Measurements from ENCODE around the gene PCED1A.

PCED1A gene

DNA sequence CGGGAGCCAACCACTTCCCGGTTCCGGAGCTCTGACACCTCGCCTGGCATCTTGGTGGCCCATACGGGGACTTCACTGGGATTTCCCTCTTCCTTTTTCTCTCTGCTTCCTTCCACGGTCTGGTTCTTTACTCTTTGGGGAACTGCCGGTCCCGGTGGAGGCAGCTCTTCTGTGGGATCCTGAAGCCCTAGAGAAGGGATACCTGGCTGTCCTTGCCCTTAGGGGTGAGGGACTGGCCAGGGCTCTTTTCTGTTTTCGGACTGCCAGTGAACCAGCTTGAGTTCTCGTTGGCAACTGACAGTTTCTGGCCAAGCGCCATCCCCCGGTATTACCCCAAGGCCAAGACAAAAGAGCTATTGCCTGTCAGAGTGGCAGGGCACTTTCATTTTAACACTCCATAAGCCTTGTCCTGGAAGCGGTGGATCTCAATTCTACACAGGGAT is 39.1 kb downstream of the PCED1A start:
- no peak for DNase-seq

DNA sequence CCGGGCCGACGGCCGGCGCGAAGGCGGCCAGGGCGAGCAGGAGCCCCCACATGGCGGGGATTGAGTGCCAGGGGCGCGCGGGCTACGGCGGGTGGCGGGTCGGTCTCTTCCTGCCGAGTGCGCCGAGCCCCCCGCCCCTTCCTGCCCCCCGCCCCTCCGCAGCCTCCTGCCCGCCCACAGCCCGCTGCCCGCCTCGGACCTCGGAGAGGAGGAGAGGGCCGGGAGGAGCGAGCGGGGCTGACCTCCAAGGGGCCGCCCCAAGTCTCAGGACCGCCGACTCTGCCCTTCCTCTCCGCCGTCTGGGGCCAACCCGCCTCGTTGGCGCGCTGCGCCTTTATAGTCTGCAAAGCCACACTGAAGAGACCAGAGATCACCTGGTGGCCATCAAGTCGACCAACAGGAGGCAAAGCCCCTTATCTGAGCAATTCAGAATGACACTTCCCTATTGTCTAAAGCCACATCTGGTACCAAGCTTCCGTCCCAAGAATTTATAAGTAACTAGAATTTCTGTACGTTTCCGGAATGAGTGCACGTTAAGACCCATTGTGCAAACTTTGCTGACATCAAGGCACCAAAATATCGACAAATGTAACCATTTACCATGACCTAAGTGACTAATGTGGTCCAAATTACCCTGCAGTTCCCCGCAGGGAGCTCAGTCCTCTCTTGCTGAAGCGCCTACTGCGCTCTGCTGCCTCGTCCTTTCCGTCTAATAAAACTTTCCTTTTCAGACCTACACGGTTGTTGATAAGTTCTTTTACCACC is 39.8 kb downstream of the PCED1A start, which contains the start of gene CPXM1:
CPXM1 (minus strand) TSS at position 107 of the 765 bp plus-strand sequence; CDS start at position 52, 55 bp downstream.
- no peak for DNase-seq

DNA sequence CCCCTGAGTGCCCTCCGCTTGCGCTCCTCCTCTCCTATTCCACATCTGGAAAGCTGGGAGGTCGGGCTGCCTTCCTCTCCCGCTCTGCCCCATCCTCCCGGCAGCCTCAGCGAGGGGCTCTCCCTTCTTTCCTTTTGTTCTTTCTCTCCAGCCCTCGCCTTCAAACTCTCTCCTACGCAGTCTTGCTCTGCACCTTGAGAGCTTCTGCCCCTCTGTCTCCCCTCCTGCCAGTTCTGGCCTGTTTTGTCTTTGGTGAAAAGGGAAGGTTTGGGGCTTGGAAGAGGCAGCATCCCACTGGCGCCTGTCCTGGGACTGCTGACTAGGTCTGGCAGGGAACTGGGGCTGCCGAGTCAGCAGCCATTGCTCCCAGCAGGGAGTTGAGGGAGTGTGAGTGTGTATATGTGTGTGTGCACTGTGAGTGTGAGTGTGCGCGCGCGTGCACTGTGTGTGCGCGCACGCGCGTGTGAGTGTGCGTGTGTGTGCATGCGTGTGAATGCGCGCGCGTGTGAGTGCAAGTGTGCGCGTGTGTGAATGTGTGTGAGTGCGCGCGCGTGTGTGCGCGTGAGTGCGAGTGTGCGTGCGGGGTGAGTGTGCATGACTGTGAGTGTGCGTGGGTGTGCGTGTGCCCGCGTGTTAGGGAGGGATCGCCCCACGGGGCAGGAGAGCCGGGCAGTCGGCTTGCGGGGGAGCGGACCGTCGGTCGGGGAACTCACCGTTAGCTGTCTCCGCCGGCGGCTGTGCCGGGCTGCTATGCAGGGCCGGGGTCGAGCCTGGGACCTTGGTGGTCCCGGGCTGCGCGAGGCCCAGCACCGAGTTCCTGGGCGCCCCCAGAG is 40.6 kb downstream of the PCED1A start:
- no peak for DNase-seq

DNA sequence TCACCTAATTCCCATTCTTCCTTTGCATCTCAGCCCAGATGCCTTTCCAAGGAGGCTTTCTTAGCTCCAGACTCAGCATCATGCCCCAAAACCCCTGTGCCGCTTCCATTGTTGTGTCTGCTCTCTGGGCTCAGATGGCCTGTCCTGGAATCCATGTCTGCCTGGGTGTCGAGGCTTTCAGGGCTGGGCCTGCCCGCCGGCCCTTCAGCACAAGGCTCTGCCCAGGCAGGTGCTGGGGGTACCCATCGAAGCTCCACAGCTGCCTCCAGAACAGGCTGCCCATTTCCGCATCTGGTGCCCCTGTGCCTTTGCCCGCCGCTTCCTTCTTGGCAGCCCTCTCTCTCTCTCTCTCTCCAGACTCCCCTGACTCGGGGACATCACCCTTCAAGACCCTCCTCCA is 41.2 kb downstream of the PCED1A start:
- DNase-seq, result no peak

DNA sequence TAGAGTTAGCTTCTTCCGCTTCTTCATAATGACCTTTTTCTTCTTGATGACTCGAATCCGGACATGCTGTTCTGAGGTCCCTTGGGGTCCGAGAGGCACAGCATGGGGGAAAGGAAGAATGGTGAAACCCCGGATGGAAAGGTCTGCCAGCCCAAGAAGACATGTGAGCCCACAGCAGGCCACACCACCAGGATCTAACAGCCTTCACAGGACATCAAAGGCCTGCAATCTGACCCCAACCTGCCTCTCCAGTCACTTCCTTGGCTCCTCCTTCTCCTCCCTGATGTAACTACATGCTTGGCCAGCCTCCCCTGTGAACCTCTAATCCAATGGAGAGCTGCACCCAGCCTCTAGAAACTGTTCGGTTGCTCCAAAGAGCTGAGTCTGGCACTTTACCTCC is 41.6 kb downstream of the PCED1A start:
- DNase-seq, result no peak

DNA sequence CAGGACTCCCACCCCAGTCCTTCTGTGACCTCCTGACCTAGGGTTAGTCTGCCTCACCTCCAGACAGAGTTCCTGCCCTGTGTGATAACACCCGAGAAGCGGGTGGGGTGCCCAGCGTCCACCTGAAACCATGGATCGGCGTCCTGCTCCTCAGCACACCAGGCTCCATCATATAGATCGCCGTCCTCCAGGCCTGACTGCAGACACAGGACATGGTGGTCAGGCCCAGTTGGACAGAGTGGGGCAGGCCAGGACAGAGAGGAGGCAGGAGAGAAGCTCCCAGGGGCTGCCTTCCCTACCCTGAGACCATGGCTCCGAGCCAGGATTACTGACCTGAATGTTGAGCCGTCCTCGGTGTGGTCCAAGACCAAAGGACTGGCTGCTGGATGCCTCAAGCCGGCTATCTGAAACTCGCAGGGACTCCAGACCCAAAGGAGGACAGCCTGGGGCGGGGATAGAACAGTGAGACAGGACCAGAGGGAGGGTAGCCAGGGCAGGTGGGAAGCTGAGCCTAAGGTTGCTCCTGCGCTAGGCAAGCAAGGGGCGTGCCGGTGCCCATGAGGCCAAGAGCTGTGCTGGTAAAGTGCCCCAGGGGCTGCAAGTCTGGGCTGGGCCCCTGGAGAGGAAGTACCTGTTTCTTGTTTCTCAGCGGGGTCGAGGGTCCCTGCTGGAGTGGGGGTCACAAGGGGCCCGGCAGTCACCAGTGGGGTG is 42.2 kb downstream of the PCED1A start:
- DNase-seq, result no peak

DNA sequence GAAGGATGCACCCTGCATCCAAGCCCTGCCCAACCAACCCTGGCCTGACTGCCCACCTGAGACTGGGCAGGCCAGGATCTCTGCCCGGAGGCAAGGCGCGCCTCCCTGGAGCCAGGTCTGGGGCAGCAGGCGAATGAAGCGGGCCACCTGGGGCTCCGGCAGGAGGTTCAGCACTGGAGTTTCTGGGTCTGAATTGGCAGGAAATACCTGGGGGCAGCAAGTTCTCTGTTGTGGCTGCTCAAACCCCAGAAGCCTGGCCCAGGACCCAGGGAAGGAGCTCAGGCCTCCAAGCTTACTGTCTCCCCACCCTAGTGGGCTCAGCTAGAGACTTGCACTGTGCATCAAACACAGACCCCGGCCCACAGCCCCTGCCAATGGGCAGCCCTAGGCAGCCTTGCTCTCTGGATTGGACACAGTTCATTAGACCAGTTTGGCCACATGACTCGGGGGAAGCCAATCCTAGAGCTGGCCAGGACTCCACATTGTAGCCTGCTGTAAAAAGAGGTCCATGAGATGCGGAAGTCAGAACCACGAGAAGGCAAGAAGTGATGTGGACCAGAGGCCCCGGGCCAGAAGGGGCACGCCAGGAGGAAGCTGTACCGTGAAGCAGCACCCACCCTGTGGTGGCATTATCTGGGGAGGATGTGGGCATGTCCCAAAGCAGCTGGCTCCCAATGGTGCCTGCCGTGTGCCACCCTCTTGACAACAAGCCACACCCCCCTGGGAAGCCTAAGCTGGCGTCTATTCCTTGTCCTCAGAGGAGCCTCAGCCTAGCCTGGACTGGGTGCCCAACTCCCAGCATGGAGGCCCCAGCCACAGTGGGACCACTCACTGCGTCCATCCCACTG is 43.1 kb downstream of the PCED1A start:
- DNase-seq, result no peak

DNA sequence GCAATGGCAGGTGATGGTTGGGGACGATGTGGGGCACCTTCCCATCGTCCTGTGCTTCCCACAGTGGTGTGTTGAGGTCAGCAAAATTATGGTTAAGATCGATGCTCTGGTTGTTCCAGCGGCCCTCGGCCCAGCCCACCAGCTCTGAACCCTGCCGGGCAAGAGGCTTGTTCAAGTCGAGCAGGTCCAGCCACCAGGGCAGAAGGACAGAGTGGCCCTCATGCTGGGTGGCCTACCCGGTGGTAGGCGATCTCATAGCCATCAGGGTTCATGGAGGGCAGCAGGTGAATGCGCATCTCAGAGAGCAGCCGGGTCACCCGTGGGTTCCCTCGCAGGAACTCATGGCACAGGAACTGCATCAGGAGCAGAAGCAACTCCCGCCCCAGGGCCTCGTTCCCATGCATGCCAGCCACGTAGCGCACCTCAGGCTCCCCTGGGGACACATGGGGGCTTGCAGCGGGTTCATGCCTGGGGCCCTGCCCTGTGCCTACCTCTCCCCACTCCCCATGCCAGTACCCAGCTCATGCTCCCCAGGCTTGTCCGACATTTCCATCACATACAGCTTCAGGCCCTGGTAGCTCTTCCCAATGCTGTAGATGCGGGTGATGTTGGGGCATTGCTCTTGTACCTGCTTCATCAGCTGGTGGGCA is 44.3 kb downstream of the PCED1A start:
- no peak for DNase-seq

DNA sequence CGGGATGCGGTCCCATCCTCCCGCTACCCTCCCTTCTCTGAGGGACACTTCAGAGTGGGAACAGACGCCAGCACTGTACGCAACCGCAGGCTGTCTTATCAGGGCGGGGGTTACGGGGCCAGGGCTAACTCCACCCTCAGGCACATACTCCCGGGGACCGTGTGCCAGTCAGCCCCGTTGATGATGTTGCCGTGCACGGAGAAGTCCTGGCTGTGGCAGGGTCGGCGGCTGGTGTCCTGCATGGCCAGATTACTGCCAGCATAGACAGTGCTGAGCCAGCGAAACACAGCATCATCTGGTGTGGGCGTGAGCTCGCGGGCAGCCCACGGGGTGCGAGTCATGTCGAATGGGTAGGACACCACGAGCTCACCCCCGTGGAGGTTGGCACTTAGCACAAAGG is 45.0 kb downstream of the PCED1A start:
- no peak for DNase-seq

DNA sequence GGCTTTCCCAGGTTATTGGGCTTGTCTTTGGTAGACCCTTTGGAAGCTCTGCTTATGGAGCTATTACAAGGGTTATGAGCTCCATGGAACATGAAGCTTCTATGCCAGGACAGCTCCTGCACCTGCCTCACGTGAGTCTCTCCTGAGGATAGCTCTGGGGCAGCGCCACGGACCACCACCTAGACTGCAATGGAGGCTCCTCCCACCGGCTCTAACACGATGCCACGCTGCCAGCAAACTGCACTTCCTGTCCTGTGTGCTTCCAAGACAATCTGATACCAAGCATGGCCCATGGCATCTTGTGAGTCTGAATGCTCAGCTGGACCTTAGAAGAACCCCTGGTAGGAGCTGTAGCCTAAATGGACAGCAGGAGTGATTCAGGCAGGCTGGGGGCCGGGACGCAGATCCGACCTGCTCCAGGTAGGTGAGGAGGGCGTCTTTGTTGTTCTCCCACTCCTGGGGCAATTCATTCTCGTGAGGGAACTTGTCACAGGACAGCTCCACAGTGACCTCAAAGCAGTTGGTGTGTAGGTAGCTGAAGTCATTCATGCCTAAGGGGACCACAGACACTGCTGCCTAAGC is 45.5 kb downstream of the PCED1A start:
- DNase-seq, result no peak

DNA sequence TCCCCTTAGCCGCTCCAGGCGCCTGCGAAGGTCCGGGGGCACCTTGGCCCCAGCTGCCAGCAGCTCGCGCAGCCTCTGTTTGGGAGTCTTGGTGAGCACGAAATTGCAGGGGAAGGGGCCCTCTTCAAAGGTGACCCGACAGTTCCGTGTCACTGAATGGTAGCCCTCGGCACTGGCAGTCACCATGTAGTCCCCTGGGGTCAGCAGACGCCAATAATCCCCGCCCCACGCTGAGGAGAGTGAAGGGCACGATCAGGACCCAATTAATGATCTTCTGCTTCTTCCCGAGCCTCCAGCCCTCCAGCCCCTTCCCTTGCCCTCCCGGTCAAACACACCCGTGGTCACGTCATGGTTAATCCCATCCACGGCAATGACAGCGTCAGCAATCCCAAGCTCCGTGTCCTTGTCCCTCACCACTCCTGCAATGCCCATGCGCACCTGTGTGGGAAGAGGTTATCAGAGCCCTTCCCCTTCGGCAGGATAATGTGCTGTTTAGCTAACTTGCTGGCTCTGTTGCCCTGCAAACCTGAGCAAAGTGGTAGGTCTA is 46.2 kb downstream of the PCED1A start:
- DNase-seq, result no peak

DNA sequence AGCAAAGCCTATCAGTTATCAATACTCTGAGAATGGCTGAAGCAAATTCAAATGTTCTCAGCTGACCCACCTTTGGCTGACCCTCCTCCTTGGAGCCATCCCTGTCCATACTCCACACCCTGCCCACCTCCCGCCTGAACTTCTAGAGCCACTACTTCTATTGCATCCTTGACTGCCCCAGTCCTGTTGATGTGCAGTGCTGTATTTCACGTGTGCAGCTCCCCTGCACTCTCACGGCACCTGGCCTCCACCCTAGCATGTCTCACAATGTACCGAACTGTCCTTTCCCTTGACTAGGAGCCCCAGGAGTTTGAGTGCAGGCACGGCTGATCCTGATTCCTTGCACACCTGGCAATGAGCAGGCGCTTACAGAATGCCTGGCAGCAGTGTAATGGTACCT is 47.0 kb downstream of the PCED1A start:
- DNase-seq, result no peak

Data from CD4-positive, alpha-beta T cell treated with Interleukin-17A for 1 hour (primary cell).